Activated CD8-positive, alpha-beta memory T cell treated with anti-CD3 and anti-CD28 coated beads for 1 hour (primary cell): ENCODE measurements around the gene CACNA1S.

Experiments
- DNase-seq, 2 donors: peaks; one replicate each; pipeline ENCODE4 v3.0.0-alpha.2; 2020; ENCODE audit warnings: low read depth in 1 of 2; ENCODE audit errors: extremely low read depth in 1 of 2

Gene CACNA1S

DNA sequence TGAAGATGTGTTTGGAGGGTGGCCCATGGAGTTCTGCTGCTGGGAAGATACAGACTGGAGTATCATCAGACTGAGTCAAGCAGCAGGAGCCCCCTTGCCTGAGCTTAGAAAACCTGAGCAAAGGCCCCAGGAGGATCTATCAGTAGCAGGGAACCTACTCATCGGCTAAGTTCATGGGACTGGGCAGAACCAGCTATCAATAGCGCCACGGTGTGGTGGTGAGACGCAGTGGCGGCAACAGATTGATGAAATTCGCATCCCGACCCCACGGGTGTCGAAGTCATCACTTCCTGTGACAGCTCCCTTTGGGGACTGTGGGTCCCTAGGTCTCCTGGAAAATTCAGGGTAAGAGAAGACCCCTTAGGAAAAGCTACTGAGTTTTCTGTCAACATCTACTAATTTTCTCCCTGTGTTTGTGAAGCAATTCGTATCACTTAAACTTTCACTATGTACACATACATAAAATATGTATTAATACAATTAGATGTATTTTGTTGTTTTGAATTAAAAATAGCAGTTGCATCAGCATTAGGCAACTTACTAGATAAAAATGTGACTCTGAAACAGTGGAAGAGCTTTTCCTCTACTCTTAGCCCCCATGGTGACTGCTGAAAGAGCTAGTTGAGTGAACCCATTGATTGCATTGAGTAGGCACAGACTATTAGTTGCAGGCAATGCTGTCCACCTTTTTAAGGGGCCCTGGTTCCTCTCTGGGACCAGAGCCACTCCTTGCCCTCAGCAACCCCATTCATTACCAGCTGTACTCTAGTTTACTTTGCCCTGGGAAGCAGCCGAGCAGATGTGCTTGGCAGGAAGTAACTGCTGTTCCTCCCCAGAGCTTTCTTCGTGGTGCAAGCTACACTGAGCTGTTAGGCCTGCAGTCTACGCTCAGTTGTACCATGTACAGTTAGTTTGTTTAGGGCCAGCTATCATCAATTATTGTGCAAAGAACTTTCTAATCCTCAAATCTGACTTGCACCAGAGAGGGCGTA is 7.3 kb upstream of the CACNA1S start:
- peak in 1 of 2 donors; percentile 12 for DNase-seq

DNA sequence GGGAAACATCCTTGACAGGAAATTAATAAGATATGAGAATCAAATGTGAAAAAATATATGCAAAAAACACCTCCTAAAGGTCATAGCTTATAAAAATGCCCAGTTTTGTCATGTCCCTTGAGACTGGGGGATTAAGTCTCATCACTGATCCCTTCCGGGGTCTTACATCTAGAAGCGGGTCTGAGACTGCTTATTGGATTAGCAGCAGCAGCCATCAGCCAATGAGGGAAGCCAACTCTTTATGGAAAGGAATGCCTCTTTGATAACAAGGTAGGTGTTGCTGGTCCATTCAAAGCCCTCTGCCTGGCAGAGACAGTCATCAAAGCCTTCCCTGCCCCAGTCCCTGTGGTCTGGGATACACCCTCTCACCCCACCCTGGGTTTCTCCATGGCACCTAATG is 3.9 kb upstream of the CACNA1S start:
- DNase-seq, result no peak

DNA sequence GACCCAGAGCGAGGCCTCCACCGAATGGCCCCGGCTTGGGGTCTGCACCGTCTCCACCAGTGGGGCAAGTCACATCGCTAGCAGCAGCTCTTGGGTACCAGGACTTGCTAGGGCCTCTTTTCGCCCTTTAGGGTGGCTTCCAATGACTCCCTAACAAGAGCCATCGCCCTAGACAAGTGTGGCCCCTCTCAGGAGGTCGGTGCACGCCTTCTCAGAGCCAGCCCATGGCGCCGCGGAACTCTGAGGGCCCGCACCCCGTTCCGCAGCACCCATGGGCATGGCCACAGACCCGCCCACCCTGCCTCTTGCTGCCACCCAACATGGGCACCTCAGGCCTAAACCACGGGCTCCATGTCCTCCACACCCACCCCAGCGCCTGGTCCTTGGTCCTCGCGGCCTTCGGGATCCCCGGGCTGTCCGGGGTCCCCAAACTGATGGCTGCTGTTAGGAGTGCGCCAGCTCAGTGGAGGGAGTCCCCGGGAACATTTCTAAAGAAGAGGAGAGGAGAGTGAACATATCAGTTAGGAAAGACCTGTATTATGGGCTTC is 3.2 kb upstream of the CACNA1S start:
- DNase-seq, result no peak

DNA sequence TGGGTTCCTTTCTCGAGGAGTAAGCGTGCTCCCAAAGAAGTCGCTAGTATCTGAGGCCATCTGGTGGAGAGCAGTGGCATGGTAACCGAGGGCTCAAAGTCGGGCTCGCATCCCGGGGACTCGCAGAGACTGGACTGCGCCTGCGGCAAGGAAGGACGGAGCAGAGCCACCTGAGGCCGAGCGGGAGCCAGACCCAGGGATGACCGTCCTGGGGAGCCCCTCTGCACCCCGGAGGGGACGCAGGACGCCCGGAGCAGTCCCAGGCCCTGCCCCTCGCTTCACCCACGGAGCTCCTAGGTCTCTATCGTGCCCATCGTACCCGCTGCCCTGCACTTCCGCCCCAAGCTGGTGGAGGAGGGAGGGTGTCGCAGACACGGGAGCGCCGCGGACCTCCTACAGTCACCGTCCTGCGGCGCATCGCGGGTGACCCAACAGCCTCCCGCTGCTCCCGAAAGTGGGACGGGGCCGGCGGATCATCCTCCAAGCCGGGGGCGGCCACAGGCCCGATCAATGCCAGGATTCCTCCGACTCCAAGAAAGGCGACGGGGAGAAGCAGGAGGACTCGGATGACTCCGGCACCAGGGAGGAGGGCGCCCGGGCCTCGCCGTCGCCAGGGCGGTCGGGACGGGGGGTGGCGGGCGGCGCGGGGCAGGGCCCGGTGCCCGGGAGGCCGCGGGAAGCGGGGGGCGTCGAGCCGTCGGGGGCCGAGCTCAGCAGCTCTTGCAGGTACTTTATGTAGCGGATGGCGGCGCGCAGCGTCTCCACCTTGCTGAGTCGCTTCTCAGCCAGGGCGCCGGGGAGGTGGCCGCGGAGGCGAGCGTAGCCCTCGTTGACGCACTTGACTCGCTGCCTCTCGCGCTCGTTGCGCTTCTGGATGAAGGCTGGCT is 2.3 kb upstream of the CACNA1S start:
- DNase-seq, result peak; percentile 28 to 48

DNA sequence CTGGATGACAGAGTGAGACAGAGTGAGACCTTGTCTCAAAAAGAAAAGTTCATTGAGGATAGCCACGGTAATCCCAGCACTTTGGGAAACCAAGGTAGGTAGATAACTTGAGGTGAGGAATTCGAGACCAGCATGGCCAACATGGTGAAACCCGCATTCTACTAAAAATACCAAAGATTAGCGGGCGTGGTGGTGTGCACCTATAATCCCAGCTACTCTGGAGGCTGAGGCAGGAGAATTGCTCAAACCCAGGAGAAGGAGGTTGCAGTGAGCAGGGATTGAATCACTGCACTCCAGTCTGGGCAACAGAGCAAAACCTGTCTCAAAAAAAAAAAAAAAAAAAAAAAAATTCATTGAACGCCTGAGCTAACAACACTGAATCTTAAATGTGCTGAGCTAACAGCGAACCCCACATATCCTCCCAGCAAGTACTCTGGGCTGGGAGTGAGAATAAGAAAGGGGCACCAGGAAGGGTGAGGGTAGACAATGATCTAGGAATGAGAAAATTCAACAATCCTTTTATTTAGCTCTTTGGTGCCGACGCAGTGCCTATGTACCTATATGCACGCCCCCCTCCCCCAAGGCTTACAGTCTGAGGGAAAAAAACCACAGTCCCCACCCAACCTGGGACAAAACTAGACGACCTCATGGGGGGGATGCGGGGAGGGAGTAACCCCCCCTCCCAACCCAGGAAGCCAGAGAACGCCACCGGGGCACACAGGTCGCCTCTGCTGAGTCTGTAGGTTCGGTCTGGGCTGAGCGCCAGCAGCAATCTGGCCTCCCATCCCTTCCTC is 1.4 kb upstream of the CACNA1S start:
- DNase-seq, result no peak

DNA sequence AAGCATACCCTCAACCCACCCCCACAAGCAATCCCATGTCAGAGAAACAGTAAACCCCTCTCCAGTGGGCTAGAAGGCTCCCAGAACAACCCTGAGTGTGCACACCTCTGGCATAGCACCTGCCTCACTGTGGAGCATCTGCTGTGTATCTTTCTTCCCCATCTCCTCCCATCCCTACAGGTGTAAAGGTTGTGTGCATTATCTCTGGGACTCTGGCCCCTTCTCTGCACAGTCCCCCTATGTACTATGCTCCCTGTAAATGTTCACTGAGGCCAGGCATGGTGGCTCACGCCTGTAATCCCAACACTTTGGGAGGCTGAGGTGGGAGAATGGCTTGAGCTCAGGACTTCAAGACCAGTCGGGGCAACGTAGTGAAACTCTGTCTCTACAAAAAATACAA is 700 bp upstream of the CACNA1S start:
- no peak for DNase-seq

DNA sequence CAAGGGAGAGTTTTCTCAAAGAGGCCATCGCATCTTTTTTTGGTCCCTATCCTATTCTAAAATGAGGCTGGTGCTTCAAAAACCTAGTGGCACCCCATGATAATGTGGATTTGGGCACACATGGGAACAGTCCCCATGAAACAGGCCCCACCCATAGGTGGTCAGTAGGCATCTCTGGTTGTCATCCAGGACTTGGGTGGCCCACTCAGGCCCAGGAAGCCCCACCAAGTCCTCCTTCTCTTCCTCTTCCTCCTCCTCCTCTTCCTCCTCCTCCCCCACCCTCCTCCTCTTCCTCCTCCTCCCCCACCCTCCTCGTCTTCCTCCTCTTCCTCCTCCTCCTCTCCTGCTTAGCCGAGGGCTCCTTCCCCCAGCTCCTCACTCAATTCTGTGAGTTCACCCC is 554 bp downstream of the CACNA1S start:
- DNase-seq, result no peak

DNA sequence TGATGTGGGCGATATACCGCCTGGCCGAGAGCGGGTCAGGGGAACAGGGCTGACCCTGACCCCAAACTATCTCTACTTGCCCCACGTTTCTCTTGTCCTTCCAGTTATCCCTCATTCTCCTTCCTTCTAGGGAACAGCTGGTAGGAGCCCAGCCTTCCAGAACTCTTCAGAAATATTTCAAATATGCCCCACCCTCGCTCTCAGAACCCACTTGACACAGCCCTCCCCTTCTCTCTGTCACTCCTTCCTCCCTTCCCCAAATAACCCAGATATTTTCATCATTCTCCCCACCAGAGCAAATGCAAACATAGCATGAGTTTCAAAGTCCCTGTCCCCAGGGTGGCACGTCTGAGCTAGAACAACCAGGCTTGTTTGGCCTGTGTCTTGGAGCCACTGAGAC is 1.1 kb downstream of the CACNA1S start:
- no peak for DNase-seq

DNA sequence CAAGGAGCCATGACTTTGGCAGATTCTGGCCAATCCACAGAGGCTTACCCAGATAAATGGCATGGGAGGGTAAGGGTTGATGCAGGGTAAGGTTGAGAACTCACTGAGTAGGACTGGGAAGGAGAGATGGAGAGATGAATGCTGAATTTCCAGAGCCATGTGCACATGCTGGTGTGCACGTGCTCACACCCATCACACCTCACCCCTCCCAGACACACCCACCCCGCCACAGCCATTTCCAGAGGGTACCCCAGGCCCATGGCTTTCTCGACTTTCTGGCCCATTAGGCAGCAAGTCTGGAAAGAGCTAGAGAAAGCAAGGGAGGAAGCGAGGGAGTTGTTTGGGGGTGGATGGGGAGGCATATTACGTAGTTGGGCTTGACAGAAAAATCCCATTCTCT is 1.6 kb downstream of the CACNA1S start:
- no peak for DNase-seq

DNA sequence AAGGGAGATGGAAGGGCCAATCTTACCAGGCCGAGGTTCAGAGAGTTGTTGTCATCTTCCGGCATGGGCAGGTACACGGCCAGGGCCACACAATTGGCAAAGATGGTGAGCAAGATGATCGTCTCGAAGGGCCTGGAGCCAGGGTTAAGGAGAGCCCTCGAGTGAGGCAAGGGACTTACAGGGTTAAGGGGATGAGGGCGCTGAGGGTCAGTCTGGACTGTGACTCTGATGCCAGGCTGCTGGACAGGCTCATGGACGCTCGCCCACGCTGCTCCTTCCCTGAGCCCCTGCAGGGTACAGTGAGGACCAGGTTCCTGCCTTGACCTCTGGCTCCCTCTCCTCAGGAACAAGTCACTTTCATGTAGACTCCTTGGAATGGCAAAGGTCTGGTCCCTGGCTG is 2.1 kb downstream of the CACNA1S start:
- no peak for DNase-seq

DNA sequence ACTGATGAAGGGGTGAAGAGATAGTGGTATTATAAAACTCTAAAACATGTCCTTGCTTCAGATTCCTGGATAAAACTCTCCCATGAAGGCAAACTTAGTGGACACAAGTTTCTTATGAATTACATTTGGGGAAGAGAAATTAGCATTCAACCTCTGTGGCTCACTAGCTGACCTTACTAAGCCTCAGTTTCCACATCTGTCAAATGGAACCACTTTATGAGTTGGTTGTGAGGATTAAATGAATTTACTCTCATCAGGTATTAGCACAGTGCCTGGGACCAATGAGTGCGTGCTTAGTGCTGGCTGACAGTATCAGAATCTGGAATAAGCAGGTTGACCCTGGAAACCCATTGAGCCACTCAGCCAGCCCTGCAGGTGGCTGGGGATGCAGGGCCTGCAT is 2.6 kb downstream of the CACNA1S start:
- no peak for DNase-seq

DNA sequence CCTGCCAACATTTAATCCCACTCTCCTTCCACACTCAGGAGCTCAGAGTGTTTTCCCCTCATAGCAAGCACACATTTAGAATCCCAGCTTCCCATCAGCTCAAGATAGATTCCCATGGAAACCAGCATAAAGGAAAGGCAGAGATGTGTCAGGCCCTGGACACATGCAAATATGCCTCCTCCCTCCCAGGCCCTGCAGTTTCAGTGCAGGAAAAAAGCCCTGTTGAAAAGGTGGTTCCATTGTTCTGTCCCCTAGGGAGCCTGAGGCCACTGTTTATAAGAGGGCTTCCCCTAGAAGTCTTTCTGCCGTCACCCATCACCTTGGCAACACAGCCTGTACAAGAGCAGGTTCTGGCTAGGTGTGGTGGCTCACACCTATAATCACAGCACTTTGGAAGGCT is 3.6 kb downstream of the CACNA1S start:
- DNase-seq, result no peak

DNA sequence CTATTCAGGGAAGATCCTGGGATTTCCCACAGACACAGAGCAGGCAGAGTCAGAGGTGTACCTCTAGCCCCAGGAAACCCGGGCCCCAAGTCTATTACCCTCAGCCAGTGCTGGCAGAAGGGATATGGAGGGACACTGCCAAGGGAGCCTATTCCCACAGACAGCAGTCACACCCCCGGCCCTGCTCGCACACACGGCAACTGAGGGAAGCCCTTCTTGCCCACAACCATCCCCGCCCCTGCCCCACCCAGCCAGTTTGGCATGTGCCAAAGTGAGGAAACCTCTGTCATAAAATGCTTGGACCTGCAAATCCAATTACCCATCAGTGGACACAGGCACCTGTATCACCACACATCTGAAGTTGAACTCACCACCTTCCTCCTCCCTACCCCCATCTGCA is 6.5 kb downstream of the CACNA1S start:
- no peak for DNase-seq

DNA sequence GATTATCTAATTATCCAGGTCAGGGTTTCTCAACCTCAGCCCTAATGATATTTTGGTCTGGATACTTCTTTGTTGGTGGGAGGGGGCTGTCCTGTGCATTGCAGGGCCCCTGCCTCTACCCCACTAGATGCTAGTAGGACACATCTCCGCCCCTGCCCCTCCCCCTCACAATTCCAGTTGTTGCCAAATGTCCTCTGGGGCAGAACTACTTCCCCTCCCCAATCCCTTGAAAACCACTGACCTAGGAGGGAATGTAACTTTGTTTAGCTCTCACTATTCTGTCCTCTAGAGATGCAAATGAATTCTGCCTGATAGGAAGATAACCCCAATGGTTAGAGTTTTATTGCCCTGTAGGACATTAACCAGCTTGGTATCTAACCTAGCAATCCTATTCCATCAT is 8.1 kb downstream of the CACNA1S start:
- DNase-seq, result no peak

DNA sequence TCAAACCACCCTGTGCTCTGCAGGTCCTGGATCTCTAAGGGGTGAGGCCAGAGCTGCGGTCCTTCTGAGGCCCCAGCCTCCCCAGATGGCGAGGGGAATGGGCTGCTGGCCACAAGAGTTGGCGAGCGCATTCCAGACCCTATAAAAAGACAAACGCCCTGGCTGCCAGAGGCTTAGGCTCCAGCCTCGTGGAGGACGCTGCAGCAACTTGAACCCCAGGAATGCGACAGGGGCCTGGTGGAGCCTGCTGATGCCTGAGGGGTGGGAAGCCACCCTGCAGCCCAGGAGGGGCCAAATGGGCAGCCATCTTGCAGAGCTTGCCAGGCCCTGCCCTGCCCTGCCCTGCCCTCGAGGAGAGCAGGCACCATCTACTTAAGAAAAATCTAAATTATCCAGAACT is 8.6 kb downstream of the CACNA1S start:
- DNase-seq, result no peak

DNA sequence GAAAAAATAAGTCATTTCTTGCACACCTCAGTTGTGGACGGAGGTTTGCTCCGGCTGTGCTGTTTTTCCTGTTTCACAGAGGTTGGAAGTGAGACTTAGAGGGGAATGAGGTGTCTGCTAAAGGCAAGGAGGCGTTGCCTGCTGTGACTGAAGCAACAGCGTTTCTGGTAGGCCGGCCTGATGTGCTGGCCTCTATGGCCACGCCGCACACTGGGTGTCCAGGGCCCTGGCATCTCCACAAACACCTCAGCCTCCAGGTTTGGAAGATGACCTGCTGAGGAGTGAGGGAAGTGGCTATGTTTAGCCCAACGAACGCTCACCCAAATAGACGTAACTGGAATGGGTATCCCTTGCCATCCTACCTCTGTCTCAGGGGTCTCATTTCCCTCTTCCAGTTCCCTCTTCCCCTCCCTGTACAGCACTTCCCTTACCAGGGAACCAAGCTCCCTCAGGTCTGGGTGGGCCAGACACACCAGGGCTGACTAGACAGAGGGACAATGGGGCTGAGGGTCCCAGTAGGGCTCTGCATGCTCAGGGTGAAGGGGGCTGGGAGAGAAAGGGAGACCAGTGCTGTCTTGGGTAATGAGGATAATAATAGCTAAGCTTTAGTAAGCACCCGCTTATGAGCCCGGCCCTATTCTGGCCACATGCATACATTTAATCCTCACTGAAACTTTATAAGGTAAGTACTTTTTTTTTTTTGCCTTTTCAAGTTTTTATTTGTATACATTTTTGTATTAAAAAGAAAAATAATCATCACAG is 11.9 kb downstream of the CACNA1S start:
- DNase-seq, result no peak

DNA sequence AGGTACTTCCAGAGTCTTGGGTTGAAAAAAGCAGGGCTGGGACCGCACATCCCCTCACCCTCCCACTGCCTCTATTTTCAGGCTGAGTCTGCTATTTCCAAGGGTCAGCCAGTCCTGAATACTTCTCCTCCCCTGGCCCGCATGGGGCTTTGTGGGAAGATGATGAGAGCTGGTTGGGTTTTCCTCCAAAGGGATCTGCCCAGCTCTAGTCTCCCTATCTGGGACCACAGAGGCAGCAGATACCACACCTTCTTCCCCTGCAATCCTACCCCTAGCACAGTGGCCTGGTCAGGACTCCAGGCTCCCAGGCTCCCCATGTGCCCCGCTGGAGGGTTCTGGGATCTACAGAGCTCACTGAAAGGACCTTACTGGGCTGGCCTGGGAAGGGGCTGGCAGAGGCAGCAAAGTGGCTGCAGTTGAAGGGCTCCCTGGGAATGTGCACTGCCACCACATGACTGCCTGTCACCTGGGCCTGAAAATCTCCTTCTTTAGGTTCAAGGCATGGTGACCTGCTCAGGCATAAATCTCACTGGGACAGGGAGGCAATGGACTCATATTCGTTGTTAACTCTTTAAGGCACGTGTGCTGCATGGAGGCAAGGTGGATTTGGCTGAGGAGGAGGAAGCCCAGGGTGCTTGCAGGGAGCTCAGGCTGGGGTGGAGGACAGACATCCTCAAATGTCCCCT is 13.1 kb downstream of the CACNA1S start:
- no peak for DNase-seq

DNA sequence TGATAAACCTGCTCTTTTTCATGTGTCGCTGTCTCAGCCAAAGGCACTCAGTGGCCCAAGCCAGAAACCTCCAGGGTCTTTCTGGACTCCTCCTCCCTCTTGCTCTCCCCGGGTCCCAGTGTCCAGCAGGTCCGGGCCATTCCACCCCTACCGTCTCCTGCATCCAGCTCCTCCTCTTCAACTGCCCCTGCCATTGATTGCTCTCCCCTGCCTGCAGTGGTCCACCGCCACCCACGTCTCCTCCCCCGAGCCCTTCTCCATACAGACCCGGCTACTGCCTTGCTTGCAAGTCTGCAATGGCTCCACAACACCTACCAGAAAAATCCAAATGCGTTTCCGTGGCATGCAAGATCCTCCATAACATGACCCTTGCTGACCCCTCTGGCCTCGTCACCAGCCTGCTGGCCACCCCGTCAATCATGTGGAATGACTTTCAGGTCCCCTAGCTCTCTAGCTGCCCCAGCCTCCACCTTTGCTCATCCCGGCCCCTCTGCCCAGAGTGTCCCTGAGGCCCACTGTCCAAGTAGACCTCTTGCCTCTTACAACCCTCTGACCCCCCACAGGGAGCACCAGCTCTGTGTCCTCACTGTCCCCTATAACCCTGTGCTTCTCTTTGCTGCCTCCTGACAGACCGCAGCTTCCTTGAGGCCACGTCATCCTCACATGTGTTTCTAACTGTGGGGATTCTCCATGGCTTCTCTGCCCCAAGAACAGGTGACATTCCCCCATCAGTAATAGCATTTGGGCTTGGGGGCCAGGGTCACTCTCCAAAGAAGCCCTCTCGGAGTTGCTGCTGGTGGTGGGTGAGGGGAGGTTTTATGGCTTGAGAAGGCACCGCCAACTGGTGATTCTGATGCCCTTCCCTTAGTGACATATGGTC is 15.0 kb downstream of the CACNA1S start:
- no peak for DNase-seq
